Tibial nerve (tissue), 4 donors: Measurements from ENCODE around the gene ROBO1.

ENCODE experiments used
- EP300 ChIP-seq, 2 donors: sonication (generic); formaldehyde crosslinking; IDR thresholded peaks; one replicate each; pipeline ENCODE4 v1.6.1; 2017; ENCODE audit warnings: antibody characterized with exemption in 2 of 2, mild to moderate bottlenecking in 1 of 2
- POLR2A ChIP-seq, 2 donors: fragments of 450-650 bp; IDR thresholded peaks; one replicate each; pipeline ENCODE4 v1.6.1; 2017; ENCODE audit warnings: antibody characterized with exemption in 2 of 2, mild to moderate bottlenecking in 2 of 2, moderate library complexity in 2 of 2
- TF ChIP-seq, protein P1 (sequence below), 5 experiments: fragments of 200-600 bp in 3 of 5; fragments of 450-650 bp in 2 of 5; sonication (generic) in 3 of 5; IDR thresholded peaks; one replicate each; pipeline ENCODE4 v1.5.1; 2016 to 2019; ENCODE audit warnings: antibody characterized with exemption in 5 of 5, mild to moderate bottlenecking in 3 of 5, moderate library complexity in 2 of 5

DNA sequence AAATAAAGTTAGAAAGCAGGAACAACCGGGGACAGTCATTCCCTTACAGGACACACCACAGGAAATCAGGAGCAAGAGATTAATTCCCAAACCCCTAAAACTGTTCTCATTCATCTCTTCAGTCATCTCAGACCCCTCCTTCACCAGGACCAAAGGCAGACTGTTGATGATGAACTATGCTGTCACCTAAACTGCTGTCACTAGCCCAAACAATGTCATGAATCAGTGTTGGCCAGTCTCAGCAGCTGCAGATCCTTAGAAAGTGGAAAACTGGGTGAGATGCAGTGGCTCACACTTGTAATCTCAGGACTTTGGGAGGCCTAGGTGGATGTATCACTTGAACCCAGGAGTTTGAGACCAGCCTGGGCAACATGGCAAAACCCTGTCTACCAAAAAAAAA, 909.6 kb downstream of the ROBO1 start:
- TF ChIP-seq POLR2A (IDR thresholded peaks at IDR 0.05) (no peak), EP300 (IDR thresholded peaks at IDR 0.05) (no peak)
- TF ChIP-seq, protein P1, sequence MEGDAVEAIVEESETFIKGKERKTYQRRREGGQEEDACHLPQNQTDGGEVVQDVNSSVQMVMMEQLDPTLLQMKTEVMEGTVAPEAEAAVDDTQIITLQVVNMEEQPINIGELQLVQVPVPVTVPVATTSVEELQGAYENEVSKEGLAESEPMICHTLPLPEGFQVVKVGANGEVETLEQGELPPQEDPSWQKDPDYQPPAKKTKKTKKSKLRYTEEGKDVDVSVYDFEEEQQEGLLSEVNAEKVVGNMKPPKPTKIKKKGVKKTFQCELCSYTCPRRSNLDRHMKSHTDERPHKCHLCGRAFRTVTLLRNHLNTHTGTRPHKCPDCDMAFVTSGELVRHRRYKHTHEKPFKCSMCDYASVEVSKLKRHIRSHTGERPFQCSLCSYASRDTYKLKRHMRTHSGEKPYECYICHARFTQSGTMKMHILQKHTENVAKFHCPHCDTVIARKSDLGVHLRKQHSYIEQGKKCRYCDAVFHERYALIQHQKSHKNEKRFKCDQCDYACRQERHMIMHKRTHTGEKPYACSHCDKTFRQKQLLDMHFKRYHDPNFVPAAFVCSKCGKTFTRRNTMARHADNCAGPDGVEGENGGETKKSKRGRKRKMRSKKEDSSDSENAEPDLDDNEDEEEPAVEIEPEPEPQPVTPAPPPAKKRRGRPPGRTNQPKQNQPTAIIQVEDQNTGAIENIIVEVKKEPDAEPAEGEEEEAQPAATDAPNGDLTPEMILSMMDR (IDR thresholded peaks at IDR 0.05) = no peak
